Brain microvascular endothelial cell (primary cell): Measurements from ENCODE around the gene BPGM.
A peak's percentile ranks its signal among the peaks of the same experiment; 100 is the strongest.

ENCODE experiments used
- DNase-seq: peaks from one replicate; pipeline ENCODE4 v3.0.0-alpha.2; 2020
- H3K27ac ChIP-seq: fragments of 250-450 bp; sonication (Bioruptor Pico); 2 replicates; pipeline ENCODE4 v1.5.1; 2020; ENCODE audit warnings: mild to moderate bottlenecking, moderate library complexity
- H3K27me3 ChIP-seq: fragments of 250-450 bp; sonication (Bioruptor Pico); replicated peaks from 2 replicates; pipeline ENCODE4 v1.5.1; 2020; ENCODE audit warnings: mild to moderate bottlenecking
- H3K36me3 ChIP-seq: fragments of 250-450 bp; sonication (Bioruptor Pico); replicated peaks from 2 replicates; pipeline ENCODE4 v1.5.1; 2020; ENCODE audit warnings: mild to moderate bottlenecking
- H3K4me3 ChIP-seq: 2 replicates; pipeline ENCODE4 v1.5.1; 2011; ENCODE audit warnings: low read depth, mild to moderate bottlenecking, control low read depth, low read length, moderate library complexity
- CTCF ChIP-seq: IDR thresholded peaks from 2 replicates; pipeline ENCODE4 v1.5.1; 2011; ENCODE audit warnings: low read depth, mild to moderate bottlenecking, moderate library complexity, low read length, control low read depth, inconsistent platforms; ENCODE audit errors: missing control alignments
- in situ Hi-C: cut with HindIII; loops from 2 replicates; pipeline ENCODE4 v1.10.0; 2017; ENCODE audit warnings: low sequenced_read_pairs, low pct_ligation_motif_present

The BPGM gene

DNA sequence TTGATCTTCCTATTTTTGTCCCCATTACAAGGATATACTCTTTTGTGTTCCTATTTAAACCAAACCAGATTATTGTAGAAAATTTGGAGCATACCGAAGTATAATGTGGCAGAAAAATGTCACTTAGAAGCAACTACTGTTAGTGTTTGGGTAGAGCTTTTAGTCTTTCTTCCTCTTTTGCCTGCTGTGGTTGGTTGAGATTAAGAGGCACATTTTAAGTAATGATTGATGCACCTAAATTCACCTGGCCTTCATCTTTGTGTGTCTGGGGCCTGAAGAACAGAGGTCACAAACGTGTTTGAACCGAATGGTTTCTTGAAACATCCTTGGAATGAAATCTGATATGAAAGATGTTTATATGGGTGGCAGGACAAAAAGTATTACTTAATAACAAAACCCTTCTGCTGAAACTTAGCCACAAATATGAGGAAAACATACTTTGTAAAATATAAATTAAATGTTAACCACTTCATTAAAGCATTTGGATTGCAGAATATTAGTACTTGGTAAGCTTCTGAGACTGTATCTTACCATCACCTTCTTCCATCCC, 2.6 kb downstream of the BPGM start:
- in situ Hi-C loops = no loop called here
- DNase-seq = no peak
- no peak for TF ChIP-seq CTCF
- no peak overlapping the region for H3K27ac ChIP-seq
- H3K36me3 ChIP-seq = no peaks in the 10 kb centered on the region
- H3K4me3 ChIP-seq = no peak overlapping the region
- H3K27me3 ChIP-seq = no peaks in the 10 kb centered on the region

GRCh38 chr7:134651991-134652390, 5.3 kb downstream of the BPGM start:
- Histone ChIP-seq H3K36me3 (no peaks in the 10 kb centered on the region), H3K27me3 (no peaks in the 10 kb centered on the region), H3K4me3 (no peak overlapping the region), H3K27ac (no peak overlapping the region)
- no peak for TF ChIP-seq CTCF
- in situ Hi-C loops = no loop called here
- DNase-seq = no peak

DNA sequence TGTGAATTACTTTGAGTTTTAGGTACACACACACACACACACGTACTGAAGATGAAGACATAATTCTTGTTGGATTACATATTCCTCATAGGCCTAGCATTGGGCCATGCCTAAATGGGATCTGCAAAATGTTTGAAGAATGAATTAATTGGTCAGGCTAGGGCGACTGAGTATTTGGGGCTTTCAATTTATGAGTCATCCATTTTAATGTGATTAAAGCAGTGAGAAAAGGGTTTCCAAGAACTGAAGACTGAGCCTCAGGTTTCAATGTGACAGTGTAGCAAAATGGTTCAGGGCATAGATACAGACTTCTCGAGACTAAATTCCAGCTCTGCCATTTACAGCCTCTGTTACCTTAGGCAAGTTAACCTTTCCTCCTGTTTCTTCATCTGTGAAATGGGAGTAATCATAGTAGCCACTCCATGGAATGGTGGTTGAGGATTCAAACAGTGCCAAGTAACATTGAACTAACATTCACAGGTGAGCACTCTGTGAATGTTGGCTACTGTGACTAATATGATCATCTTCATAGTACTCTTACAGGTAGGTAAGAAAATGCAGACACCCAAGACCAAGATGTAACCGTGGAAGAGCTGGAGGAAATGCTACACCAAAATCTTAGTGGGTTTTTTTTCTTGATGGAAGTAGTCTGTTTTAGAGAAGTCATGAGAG, 7.6 kb downstream of the BPGM start:
- H3K27ac ChIP-seq = no peak overlapping the region
- in situ Hi-C loops = no loop called here
- DNase-seq = no peak
- H3K27me3 ChIP-seq = no peaks in the 10 kb centered on the region
- no peaks in the 10 kb centered on the region for H3K36me3 ChIP-seq
- H3K4me3 ChIP-seq = no peak overlapping the region
- TF ChIP-seq CTCF = no peak

DNA sequence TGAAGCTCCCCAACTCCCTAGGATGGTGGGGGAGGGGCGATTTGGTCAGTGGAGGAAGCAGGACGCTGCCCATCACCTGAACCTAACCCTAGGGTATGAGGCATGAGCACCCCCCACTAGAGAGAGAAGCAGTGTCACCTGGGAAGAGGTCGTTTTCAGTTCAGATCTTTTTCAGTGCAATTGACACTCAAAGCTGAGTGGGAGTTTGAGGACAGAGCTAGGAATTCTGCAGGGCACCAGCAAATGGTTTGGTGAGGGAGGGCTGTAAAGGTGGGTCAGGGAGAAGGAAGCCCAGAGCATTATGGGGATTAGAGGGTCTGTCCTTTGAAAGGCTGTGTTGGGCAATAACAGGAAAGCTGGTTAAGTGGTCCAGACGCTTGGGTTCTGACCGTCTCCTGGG, 10.9 kb downstream of the BPGM start:
- H3K36me3 ChIP-seq = peaks cover 4% of the 10 kb centered on the region
- H3K4me3 ChIP-seq = no peak overlapping the region
- TF ChIP-seq CTCF = no peak
- in situ Hi-C loops = no loop called here
- DNase-seq = no peak
- no peak overlapping the region for H3K27ac ChIP-seq
- H3K27me3 ChIP-seq = no peaks in the 10 kb centered on the region

GRCh38 chr7:134660242-134660785, 13.7 kb downstream of the BPGM start:
- DNase-seq = peak; percentile 33
- Histone ChIP-seq H3K27ac (peak overlapping the region; percentile 81), H3K36me3 (peaks cover 4% of the 10 kb centered on the region), H3K27me3 (no peaks in the 10 kb centered on the region), H3K4me3 (no peak overlapping the region)
- no peak for TF ChIP-seq CTCF
- in situ Hi-C loops = no loop called here
